Measurements from ENCODE around the gene WNT3A.

DNA sequence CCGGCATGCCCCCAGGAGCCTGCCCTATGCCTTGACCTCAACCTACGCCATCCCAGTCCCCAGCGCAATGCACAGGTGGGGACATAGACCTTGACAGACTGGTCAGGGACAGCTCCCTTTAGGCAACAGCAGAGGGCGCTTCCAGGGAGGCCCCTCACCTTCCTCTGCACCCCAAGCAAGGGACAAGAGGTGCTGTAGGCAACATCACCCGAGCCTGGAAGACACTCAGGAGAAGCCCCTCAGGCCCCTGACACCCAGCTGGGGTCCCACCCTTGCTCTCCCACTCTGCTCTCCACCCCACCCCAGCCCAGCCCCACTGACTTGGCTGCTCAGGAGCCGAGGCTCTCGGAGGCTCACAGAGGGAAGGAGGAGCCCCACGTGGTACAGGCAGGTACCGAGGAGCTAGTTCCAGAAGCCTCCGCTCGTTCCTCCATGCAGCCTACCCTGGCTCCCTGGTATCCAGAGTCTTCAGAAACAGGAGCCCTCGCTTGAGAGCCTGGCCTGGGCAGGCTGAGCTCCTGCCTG lies 2.4 kb upstream of the WNT3A start:
- TF ChIP-seq, protein P1, sequence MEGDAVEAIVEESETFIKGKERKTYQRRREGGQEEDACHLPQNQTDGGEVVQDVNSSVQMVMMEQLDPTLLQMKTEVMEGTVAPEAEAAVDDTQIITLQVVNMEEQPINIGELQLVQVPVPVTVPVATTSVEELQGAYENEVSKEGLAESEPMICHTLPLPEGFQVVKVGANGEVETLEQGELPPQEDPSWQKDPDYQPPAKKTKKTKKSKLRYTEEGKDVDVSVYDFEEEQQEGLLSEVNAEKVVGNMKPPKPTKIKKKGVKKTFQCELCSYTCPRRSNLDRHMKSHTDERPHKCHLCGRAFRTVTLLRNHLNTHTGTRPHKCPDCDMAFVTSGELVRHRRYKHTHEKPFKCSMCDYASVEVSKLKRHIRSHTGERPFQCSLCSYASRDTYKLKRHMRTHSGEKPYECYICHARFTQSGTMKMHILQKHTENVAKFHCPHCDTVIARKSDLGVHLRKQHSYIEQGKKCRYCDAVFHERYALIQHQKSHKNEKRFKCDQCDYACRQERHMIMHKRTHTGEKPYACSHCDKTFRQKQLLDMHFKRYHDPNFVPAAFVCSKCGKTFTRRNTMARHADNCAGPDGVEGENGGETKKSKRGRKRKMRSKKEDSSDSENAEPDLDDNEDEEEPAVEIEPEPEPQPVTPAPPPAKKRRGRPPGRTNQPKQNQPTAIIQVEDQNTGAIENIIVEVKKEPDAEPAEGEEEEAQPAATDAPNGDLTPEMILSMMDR (conservative IDR thresholded peaks at IDR 0.05; ENCODE audit: low read depth, low read length): peak; percentile 56
- TF ChIP-seq EZH2 (IDR thresholded peaks at IDR 0.05; ENCODE audit: borderline replicate concordance, low read depth, low read length, poor library complexity, severe bottlenecking): no peak
